Measurements from ENCODE around the gene PLCE1.
"Not testable (repeated sequence)": the region's sequence is repeated elsewhere in the genome, so short reads cannot be mapped to it uniquely, and the experiment has no call there.

PLCE1 gene

DNA sequence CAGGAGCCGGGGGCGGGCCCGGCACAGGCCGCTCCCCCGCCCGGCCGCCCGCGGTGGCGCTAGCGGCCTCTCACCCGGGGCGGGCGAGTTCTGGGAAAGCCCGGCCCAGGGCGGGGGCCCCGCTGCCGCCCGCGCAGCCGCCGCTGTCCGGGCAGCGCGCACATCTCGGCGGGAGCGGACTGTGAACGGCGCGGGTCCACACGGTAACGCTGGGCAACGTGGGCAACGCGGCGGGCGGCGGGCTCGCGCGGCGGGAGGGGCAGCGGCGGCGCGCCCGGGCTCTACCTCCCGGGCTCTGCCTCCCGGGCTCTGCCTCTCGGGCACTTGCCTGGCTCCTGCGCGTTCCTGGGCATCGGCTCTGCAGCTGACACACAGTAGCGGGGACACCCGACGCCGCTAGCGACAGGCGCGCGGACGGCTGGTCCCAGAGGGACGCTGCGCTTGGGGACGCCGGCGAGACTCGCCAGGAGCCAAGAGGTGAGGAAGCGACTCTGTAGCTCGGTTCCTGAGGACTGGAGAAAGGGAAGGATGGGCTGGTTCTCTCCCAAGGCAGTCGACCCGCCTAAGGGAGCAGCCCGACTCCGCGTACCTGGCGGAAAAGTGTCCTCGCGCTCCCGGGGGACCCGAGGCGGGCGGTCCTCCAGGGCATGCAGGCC, at the start of gene PLCE1:
Gene PLCE1, plus strand, starts transcription at position 150 of the 656 bp plus-strand sequence. CDS start 37,116 bp downstream, outside the sequence.
- DNase-seq = no peak

DNA sequence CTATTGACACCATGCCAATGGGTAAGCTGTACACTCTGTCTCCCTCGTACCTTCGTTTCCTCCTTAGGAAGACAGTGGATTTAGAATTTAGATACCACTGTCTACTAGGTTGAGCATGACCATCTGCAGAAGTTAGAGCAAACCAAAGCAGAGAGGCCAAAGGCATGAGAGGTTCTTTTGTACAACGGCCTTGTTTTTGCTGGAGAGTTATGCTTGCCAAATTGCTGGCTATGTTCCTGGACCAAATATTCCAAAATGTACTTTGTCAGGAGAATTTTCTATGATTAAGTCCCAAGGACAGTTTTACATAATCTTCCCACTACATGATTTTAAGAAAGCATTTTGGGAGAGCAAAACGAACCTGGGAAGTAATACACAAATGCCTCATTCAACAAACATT, 47.9 kb upstream of the PLCE1 start:
- DNase-seq = no peak

- DNase-seq = no peak
These were observed 46.7 kb upstream of the PLCE1 start for GRCh38 chr10:93947055-93947454.

DNA sequence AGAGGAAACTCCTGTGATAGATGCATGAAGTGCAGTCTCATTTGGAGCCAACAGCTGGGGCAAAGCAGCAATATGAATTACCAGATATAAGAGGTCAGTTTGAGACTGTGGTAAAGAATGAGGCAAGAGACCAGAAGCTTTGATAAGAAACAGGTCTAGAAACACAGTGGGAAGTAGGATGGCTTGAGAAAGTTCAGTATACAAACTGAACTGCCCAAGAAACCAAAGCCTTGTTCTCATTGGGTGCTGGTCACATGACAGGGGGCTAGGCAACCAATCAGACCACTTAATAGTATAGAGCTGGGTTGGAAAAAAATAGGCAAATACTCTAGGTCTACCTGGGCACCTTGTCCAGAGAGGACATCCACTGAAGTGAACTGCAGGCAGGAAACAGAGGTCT, 46.2 kb upstream of the PLCE1 start:
- no peak for DNase-seq

GRCh38 chr10:93951905-93952304, 41.8 kb upstream of the PLCE1 start:
- DNase-seq = no peak

- no peak for DNase-seq
These were observed 39.4 kb upstream of the PLCE1 start for GRCh38 chr10:93954299-93954698.

DNA sequence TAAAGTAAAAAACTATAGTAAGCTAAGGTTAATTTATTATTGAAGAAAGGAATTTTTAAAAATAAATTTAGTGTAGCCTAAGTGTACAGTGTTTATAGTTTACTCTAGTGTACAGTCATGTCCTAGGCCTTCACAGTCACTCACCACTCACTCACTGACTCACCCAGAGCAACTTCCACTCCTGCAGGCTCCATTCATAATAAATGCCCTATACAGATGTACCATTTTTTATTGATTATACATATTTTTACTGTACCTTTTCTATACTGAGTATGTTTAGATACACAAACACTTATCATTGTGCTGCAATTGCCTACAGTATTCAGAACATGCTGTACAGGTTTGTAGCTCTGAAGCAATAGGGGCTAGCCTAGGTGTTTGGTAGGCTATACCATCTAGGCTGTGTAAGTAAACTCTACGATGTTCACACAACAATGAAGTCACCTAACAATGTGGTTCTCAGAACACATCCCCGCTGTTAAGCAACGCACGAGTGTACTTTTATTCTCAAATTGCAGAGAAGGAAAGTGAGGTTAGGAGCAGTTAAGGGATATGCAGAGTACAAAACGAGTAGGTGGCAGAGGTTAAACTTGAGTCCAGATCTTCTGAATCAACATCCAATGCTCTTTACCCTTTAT, 38.9 kb upstream of the PLCE1 start:
- DNase-seq = no peak

DNA sequence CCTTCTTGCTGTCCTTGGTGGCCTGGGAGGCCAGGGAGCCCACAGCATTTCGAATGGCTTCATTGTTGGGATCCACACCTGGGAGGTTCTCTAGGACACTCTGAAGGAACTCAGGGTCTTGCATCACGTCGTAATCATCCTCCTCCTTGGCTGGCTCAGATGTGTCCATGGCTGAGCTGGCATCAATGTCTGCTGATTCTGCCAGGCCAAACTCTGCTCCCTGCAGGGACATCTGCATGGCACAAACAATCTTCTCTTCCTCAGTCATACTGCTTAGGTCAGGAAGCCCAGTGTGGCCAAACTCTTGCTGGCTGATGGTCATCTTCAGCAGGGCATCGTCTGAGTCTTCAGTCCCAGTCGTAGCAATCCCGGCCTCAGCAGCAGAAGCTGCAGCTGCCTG, 34.9 kb upstream of the PLCE1 start:
- DNase-seq = no peak

DNA sequence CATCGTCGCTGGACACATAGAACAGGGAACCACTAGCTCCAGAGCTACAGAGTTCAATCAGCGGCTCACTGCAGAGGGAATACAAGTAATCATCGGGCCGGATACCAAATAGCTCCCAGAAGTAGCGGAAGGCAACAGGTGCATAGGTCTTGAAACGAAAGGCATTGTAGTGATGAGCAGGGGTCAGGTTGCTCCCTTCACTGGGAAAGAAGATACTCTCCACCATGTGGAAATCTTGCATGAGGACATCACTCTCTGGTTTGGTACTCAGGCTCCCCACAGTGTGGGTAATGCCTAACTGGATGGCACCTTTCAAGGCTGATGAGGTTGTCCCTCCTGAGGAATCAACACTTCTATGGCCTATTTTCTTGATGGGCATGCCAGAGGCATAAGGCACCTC, 32.7 kb upstream of the PLCE1 start:
- not testable (repeated sequence) for DNase-seq

DNA sequence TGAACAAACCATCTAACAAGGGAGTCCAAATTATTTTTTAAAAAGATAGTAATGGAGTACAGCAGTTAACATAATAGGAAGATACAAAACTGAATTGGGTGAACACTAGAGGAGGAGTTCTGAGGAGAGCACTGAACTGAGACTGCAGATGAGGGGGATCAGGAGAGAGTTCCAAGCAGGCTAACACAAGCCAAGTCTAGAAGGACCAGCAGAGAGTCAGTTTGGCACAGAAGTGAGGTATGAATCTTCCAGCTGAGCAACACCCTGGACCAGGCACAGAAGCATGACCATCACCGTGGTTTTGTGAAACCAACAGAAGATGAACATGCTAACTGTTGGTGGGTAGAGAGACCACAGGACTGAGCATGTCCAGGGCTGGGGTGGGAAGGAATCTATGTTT, 30.8 kb upstream of the PLCE1 start:
- DNase-seq = no peak

- DNase-seq = no peak
These were observed 30.3 kb upstream of the PLCE1 start for GRCh38 chr10:93963434-93963833.

GRCh38 chr10:93965911-93966310, 27.8 kb upstream of the PLCE1 start:
- DNase-seq = no peak

DNA sequence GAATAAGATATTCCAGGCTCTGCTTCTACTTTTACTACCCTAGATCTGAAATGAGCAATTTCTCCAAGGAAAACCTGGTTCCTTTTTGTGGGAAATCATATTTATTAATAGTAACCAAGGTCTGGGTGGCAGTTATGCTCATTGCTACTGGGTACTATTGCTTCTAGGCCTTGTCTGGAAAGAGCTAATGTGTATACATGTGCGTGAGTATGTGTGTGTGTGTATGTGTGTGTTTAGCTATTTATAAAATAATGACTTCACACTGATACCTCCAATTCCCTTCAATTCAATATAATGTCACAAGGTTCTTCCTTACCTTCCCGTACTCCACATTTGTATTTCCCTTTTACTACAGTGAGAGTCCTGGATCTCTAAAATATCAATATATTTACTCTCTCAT, 26.0 kb upstream of the PLCE1 start:
- DNase-seq = no peak

GRCh38 chr10:93968540-93968945, 25.2 kb upstream of the PLCE1 start:
- DNase-seq = no peak

- DNase-seq = not testable (repeated sequence)
These were observed 23.2 kb upstream of the PLCE1 start for GRCh38 chr10:93970433-93971010.

DNA sequence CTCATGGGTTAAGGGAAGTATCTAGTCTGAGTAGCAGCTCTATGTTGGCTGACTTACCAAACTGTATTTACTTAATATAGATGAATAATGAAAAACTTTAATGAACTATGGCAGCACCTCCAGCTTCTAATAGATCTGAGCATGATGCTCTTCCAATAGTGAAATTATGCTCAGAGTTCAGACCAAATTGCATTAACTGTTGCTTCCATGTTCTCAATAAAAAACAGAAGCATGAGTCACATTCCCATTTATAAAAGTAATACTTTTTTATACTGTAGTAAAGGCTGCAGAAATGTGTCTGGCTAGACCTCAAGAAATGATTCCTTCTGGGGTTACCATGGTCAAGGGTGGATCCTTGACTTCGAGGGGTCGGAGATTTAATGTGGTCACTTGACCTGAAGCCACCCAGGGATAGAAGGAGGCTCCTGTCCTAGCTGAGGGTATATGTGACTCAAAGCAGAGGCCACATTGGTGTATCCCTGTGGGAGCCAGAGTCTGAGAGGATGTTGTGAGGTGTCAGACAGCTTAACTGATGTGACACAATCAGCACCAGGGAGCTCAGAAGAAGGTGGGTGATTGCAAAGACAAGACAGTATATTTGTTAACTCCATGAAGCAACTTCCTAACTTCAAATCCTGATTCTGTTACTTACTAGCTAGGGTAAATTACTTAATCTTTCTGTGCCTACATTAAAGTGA, 19.8 kb upstream of the PLCE1 start:
- DNase-seq = no peak

DNA sequence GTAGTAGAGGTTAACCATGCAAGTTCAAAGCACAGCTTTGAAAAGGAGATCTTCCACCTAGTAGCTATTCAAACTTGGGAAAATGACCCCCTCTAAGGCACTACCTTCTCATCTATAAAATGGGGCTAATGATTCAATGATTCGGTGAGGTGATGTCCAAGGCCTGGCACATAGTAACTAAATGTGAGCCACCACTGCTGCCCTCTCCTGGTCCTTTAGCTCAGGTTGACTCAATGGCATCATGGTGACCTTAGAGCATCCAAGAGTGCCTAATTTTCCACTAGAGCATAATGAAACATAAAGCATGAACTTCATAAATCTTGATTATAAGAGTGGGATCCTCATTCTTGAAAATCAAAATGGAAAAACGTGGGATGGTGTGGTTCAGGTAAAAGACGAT, 16.3 kb upstream of the PLCE1 start:
- DNase-seq = no peak

DNA sequence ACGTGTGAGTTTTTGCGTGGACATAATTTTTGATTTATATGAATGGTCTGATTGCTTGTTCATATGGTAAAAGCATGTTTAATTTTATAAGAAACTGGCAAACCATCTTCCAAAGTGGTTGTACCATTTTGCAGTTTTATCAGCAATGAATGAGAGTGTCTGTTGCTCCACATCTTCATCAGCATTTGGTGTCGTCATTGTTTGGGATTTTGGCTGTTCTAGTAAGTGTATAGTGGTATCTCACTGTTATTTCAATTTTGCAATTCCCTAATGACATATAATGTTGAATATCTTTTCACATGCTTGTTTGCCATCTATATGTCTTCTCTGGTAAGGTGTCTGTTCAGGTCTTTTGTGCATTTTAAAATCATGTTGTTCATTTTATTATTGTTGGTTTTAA, 13.2 kb upstream of the PLCE1 start:
- no peak for DNase-seq

DNA sequence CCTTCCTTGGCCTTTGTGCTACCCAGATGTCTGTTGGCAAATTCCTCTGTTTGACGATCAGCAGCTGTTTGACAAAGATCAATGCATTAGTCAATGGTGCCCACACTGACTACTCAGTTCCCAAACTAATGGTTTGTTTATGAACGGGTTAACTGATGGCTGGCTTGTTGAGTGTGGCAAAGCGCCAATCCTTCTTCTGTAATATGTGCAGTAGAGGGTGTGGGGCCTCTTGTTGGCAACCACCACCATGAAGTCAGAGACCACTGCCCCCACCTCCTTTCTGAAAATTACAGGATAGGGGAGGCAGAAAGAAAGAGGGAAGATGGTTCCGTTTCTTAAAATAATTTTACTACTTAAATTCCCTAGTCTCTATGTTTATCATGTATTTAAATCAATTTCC, 2.6 kb upstream of the PLCE1 start:
- DNase-seq = no peak

DNA sequence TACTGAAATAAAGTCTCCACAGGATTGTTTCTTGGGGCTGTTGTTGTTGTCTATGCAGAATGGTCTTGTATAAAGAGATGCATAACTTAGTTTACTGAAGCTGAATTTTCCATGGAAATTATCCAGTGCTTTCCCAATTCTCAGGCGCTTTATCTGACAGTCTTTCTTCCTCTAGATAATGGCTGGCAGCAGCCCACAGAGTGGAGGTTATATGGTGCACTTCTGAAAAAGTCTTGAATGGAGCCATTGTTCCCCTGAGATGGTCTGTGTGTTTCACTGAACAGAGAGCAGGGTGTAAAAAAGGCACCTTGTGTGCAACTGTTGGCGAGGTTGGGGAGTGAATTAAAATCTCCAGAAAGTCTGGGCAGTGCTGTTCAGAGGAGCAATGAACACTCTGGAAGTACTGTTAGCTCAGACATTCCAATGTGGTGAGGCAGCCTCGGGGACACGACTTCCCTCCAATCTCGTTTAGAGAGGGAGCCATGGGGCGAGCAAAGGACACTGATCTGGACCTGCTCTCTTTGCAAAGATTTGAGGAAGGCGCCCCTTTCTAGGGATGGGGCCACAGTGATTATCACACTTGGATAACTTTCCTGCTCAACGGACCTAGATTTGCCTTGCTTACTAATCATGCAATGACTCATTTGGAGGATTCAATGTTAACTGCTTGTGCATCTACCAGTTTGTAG, 2.0 kb upstream of the PLCE1 start:
- no peak for DNase-seq

- DNase-seq = no peak
These were observed 1.2 kb upstream of the PLCE1 start for GRCh38 chr10:93992400-93993030.

DNA sequence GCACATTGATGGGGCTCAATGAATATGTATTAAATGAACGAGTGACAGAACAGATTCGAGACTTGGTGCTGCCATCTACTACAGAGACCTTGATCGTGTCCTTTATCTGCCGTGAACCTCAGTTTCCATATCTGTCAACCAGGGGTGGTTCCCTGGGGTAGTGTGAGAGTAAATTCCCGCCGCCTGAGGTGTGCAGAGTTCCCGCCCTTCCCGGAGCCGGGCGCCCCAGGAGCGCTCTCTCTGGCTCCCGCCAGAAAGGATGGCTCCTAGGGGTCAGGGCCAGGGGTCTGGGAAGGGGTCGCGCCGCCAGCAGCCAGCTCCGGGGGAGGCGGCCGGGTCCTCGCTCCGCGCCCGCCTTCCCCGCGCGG, 333 bp upstream of the PLCE1 start:
- no peak for DNase-seq

DNA sequence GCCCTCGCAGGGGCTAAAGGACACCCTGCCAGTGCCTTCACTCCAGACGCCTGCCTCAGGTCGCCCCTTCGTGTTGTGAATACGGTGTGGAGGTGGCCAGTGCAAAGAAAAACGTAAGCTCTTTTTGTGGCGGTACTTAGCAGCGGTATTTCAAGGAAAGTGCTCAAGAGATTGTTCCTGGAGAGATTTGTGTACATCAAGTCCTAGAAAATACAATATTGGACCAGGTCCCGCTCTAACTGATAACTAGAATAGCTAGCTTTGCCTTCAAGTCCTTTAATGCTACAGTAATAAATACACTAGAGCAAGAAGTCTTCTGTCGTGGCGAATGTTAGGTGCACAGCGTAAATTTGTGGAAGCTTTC, 689 bp downstream of the PLCE1 start:
- no peak for DNase-seq

All from activated effector memory CD4-positive, alpha-beta T cell treated with anti-CD3 and anti-CD28 coated beads, Interleukin-2, amount 50 U/mL, for 16 hours (primary cell).